Measurements from ENCODE around the gene BSG. TPM values are rescaled to one million over a fixed set of nuclear protein-coding genes. Genes with fewer than 3 reads are reported as not detected.

BSG gene
- total RNA-seq, 1 experiment from 2014 or later: 758 TPM

DNA sequence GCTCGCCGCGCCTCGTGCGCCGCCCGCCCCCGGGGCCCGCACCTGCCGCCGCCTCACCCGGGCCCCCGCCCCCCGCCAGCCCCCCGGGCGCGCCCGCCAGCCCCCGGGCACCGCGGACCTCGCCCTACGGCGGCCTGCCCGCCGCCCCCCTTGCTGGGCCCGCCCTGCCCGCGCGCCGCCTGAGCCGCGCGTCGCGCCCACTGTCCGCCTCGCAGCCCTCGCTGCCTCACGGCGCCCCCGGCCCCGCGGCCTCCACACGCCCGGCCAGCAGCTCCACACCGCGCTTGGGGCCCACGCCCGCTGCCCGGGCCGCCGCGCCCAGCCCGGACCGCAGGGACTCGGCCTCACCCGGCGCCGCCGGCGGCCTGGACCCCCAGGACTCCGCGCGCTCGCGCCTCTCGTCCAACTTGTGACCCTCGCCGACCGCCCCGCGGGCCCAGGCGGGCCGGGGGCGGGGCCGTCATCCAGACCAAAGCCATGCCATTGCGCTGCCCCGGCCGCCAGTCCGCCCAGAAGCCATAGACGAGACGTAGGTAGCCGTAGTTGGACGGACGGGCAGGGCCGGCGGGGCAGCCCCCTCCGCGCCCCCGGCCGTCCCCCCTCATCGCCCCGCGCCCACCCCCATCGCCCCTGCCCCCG, 43.8 kb downstream of the BSG start:
- TF ChIP-seq, protein P1, sequence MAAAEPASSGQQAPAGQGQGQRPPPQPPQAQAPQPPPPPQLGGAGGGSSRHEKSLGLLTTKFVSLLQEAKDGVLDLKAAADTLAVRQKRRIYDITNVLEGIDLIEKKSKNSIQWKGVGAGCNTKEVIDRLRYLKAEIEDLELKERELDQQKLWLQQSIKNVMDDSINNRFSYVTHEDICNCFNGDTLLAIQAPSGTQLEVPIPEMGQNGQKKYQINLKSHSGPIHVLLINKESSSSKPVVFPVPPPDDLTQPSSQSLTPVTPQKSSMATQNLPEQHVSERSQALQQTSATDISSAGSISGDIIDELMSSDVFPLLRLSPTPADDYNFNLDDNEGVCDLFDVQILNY (CRISPR knock-in tag; IDR thresholded peaks at IDR 0.05): no peak
- TF ChIP-seq, protein P2, sequence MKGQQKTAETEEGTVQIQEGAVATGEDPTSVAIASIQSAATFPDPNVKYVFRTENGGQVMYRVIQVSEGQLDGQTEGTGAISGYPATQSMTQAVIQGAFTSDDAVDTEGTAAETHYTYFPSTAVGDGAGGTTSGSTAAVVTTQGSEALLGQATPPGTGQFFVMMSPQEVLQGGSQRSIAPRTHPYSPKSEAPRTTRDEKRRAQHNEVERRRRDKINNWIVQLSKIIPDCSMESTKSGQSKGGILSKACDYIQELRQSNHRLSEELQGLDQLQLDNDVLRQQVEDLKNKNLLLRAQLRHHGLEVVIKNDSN (CRISPR knock-in tag; IDR thresholded peaks at IDR 0.05): no peak
- 0 out of 2 replicates have a peak, but pooled peaks have one; percentile 21 for TF ChIP-seq ZNF416 (CRISPR knock-in tag; IDR thresholded peaks at IDR 0.05)
- ChIA-PET CTCF (interaction anchor here (0.7 kb wide), 1 partner anchor 18 kb away, joined by 3 read pairs; the partner anchor contains the start of gene POLRMT), POLR2A (no interaction called here)
- no peak for DNase-seq (ENCODE audit: low spot score)
- Mint-ChIP-seq H3K9me3 (no peaks in the 10 kb centered on the region), H3K27ac (no peak overlapping the region), H3K4me3 (no peak overlapping the region), H3K27me3 (ENCODE audit: low read depth) (no peaks in the 10 kb centered on the region), H3K36me3 (peaks cover 24% of the 10 kb centered on the region), H3K4me1 (no peaks in the 10 kb centered on the region)
- peak; percentile 25 for ATAC-seq

DNA sequence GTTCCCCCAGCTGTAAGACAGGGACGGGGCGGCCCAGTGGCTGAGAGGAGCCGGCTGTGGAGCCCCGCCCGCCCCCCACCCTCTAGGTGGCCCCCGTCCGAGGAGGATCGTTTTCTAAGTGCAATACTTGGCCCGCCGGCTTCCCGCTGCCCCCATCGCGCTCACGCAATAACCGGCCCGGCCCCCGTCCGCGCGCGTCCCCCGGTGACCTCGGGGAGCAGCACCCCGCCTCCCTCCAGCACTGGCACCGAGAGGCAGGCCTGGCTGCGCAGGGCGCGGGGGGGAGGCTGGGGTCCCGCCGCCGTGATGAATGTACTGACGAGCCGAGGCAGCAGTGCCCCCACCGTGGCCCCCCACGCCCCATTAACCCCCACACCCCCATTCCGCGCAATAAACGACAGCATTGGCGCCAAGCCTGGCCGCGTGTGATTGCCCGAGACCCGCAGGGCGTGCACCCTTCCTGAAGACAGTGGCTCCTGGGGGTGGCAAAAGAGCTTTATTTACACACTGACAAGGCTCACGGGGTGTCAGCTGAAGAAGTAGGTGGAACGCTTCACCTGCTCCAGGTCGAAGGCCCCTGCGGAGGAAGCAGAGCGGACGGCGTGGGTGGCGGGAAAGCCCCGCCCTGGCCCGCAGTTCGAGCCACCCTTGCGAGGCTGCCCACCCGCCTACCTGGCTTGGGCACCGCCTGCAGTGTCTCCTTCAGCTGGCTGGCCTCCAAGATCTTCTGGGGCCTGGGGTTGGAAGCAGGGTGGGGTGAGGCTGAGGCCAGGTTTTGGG, 44.5 kb downstream of the BSG start:
- no peak for DNase-seq (ENCODE audit: low spot score)
- TF ChIP-seq, protein P3, sequence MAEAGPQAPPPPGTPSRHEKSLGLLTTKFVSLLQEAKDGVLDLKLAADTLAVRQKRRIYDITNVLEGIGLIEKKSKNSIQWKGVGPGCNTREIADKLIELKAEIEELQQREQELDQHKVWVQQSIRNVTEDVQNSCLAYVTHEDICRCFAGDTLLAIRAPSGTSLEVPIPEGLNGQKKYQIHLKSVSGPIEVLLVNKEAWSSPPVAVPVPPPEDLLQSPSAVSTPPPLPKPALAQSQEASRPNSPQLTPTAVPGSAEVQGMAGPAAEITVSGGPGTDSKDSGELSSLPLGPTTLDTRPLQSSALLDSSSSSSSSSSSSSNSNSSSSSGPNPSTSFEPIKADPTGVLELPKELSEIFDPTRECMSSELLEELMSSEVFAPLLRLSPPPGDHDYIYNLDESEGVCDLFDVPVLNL (CRISPR knock-in tag; IDR thresholded peaks at IDR 0.05; ENCODE audit: borderline replicate concordance, low read depth): no peak
- no peak for TF ChIP-seq ZNF416 (CRISPR knock-in tag; IDR thresholded peaks at IDR 0.05)
- TF ChIP-seq NR3C1 (CRISPR knock-in tag; conservative IDR thresholded peaks at IDR 0.05; ENCODE audit: low read depth): no peak
- TF ChIP-seq, protein P4, sequence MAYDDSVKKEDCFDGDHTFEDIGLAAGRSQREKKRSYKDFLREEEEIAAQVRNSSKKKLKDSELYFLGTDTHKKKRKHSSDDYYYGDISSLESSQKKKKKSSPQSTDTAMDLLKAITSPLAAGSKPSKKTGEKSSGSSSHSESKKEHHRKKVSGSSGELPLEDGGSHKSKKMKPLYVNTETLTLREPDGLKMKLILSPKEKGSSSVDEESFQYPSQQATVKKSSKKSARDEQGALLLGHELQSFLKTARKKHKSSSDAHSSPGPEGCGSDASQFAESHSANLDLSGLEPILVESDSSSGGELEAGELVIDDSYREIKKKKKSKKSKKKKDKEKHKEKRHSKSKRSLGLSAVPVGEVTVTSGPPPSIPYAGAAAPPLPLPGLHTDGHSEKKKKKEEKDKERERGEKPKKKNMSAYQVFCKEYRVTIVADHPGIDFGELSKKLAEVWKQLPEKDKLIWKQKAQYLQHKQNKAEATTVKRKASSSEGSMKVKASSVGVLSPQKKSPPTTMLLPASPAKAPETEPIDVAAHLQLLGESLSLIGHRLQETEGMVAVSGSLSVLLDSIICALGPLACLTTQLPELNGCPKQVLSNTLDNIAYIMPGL (CRISPR knock-in tag; IDR thresholded peaks at IDR 0.05): no peak
- TF ChIP-seq TCF7 (CRISPR knock-in tag; IDR thresholded peaks at IDR 0.05; ENCODE audit: low read depth): no peak
- TF ChIP-seq TP53 (CRISPR knock-in tag; IDR thresholded peaks at IDR 0.05): no peak
- TF ChIP-seq ZNF396 (CRISPR knock-in tag; IDR thresholded peaks at IDR 0.05; ENCODE audit: borderline replicate concordance): no peak
- no peak for TF ChIP-seq ZNF423 (CRISPR knock-in tag; IDR thresholded peaks at IDR 0.05)
- TF ChIP-seq ZNF263 (CRISPR knock-in tag; IDR thresholded peaks at IDR 0.05; ENCODE audit: low read depth): no peak
- ChIA-PET CTCF (interaction anchor here (1.1 to 1.7 kb wide), 2 partner anchors 28 to 117 kb away, joined by 3 read pairs; no protein-coding TSS in a partner anchor), POLR2A (no interaction called here)
- no peak overlapping the region for H3K27ac Mint-ChIP-seq
- H3K36me3 Mint-ChIP-seq: peaks cover 24% of the 10 kb centered on the region
- no peaks in the 10 kb centered on the region for H3K4me1 Mint-ChIP-seq
- no peak overlapping the region for H3K4me3 Mint-ChIP-seq
- H3K27me3 Mint-ChIP-seq (ENCODE audit: low read depth): no peaks in the 10 kb centered on the region
- no peak for ATAC-seq
- no peaks in the 10 kb centered on the region for H3K9me3 Mint-ChIP-seq

DNA sequence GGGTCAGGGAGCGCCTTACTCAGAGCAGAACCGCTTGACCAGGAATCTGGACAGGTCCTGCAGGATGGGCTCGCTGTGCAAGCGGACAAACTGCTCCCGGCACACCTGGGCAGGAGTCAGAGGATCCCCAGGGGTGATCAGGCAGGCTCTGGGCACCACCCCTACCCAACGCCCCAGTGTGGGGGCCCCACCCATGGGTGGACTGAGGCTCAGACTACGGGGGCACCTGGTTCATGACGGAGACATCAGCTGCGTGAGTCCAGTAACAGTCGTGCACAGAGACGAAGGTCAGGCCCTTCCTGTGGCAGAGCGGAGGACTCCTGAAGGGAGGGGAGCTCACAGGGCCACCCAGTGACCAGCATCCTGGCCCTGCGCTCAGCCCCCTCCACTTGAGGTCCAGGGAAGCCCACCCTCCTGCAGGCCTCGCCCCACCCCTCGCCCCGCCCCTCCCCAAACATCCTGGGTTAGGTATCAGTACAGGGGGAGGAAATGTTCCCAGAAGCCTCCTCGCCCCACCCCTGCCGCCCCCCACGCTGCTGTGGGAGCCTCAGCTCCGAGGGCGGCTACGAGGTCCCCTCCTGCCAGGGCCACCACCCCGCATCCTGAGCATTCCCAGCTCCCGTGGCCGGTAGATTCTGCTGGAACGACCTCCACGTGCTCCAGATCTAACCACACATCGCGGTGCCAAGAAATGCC, 45.3 kb downstream of the BSG start:
- Mint-ChIP-seq H3K9me3 (no peaks in the 10 kb centered on the region), H3K27me3 (ENCODE audit: low read depth) (no peaks in the 10 kb centered on the region), H3K27ac (no peak overlapping the region), H3K4me1 (no peaks in the 10 kb centered on the region), H3K4me3 (no peak overlapping the region), H3K36me3 (peaks cover 24% of the 10 kb centered on the region)
- CTCF ChIA-PET: interaction anchor here (1.1 to 1.7 kb wide), 2 partner anchors 29 to 116 kb away, joined by 3 read pairs; no protein-coding TSS in a partner anchor
- POLR2A ChIA-PET: no interaction called here
- DNase-seq (ENCODE audit: low spot score) (no peak), ATAC-seq (no peak)
- TF ChIP-seq, protein P5, sequence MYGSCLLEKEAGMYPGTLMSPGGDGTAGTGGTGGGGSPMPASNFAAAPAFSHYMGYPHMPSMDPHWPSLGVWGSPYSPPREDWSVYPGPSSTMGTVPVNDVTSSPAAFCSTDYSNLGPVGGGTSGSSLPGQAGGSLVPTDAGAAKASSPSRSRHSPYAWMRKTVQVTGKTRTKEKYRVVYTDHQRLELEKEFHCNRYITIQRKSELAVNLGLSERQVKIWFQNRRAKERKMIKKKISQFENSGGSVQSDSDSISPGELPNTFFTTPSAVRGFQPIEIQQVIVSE (CRISPR knock-in tag; IDR thresholded peaks at IDR 0.05; ENCODE audit: borderline replicate concordance): no peak
- TF ChIP-seq MYBL2 (CRISPR knock-in tag; IDR thresholded peaks at IDR 0.05): no peak

Data from WTC11 (cell line).